GM23338 (cell line): Measurements from ENCODE around the gene PRR36. TPM values are rescaled to one million over a fixed set of nuclear protein-coding genes. Genes with fewer than 3 reads are reported as not detected.

Source experiments
- ATAC-seq: fragments of 200-7000 bp; cut with Tn5 transposase; 3 replicates; pipeline ENCODE4 v1.9.1; 2020
- DNase-seq: peaks from one replicate; pipeline ENCODE4 v3.0.0-alpha.2; 2015; ENCODE audit warnings: low spot score
- H2AFZ ChIP-seq: fragments of 200-600 bp; sonication (generic); 2 replicates; pipeline ENCODE4 v1.8.0; 2016; ENCODE audit warnings: antibody characterized with exemption, mild to moderate bottlenecking, moderate library complexity
- H3F3A ChIP-seq: fragments of 200-600 bp; sonication (generic); replicated peaks from 2 replicates; pipeline ENCODE4 v1.8.0; 2017; ENCODE audit warnings: antibody characterized with exemption, mixed run types, low read depth
- H3K27ac ChIP-seq: fragments of 200-600 bp; sonication (generic); 2 replicates; pipeline ENCODE4 v1.6.1; 2016; ENCODE audit warnings: low read depth
- H3K27me3 ChIP-seq: fragments of 200-600 bp; sonication (generic); 2 replicates; pipeline ENCODE4 v1.8.0; 2016; ENCODE audit warnings: mild to moderate bottlenecking, mixed run types, moderate library complexity; ENCODE audit not compliant: insufficient read depth
- H3K36me3 ChIP-seq: fragments of 200-600 bp; sonication (generic); 2 replicates; pipeline ENCODE4 v1.8.0; 2016; ENCODE audit warnings: mild to moderate bottlenecking; ENCODE audit not compliant: insufficient read depth
- H3K4me1 ChIP-seq: fragments of 200-600 bp; sonication (generic); 2 replicates; pipeline ENCODE4 v1.8.0; 2016; ENCODE audit warnings: mild to moderate bottlenecking, moderate library complexity; ENCODE audit not compliant: insufficient read depth
- H3K4me2 ChIP-seq: fragments of 200-600 bp; sonication (generic); 2 replicates; pipeline ENCODE4 v1.7.1; 2017; ENCODE audit warnings: mixed run types
- H3K4me3 ChIP-seq: fragments of 200-600 bp; sonication (generic); 2 replicates; pipeline ENCODE4 v1.6.1; 2016; ENCODE audit warnings: mixed run types
- H3K79me2 ChIP-seq: fragments of 200-600 bp; sonication (generic); replicated peaks from 2 replicates; pipeline ENCODE4 v1.8.0; 2017; ENCODE audit warnings: mild to moderate bottlenecking; ENCODE audit not compliant: insufficient read depth
- H3K9me2 ChIP-seq: fragments of 200-600 bp; sonication (generic); 2 replicates; pipeline ENCODE4 v1.8.0; 2017; ENCODE audit not compliant: insufficient read depth
- H4K20me1 ChIP-seq: fragments of 200-600 bp; sonication (generic); replicated peaks from 2 replicates; pipeline ENCODE4 v1.8.0; 2017; ENCODE audit warnings: mild to moderate bottlenecking; ENCODE audit not compliant: insufficient read depth
- H3K27ac Mint-ChIP-seq: 2 replicates; pipeline ENCODE4 v1.8.0; 2020; ENCODE audit warnings: inconsistent platforms, mild to moderate bottlenecking, moderate library complexity, mixed read lengths
- H3K27me3 Mint-ChIP-seq: 3 replicates; pipeline ENCODE4 v1.8.0; 2022; ENCODE audit warnings: low read depth, mild to moderate bottlenecking, moderate library complexity, mixed read lengths, inconsistent platforms; ENCODE audit not compliant: insufficient read depth, poor library complexity
- H3K36me3 Mint-ChIP-seq: 3 replicates; pipeline ENCODE4 v1.8.0; 2021; ENCODE audit warnings: low read depth, mild to moderate bottlenecking, inconsistent platforms, moderate library complexity, mixed read lengths
- H3K4me1 Mint-ChIP-seq: 3 replicates; pipeline ENCODE4 v1.8.0; 2020; ENCODE audit warnings: mild to moderate bottlenecking, inconsistent platforms, mixed read lengths
- H3K4me3 Mint-ChIP-seq: 3 replicates; pipeline ENCODE4 v1.8.0; 2021; ENCODE audit warnings: moderate library complexity, mild to moderate bottlenecking, inconsistent platforms, mixed read lengths
- H3K9me3 Mint-ChIP-seq: 3 replicates; pipeline ENCODE4 v1.8.0; 2020; ENCODE audit warnings: moderate library complexity, mild to moderate bottlenecking, inconsistent platforms, mixed read lengths
- CREB1 ChIP-seq: fragments of 250-450 bp; sonication (Bioruptor Pico); IDR thresholded peaks from 2 replicates; pipeline ENCODE4 v1.5.0; 2020; ENCODE audit warnings: low read depth, mild to moderate bottlenecking, moderate library complexity
- CTCF ChIP-seq, 2 experiments: fragments of 200-600 bp in 1 of 2; sonication (generic) in 1 of 2; conservative IDR thresholded peaks; 2 replicates each; pipeline versions ENCODE4 v1.5.1 to v1.6.1; 2016 to 2017; ENCODE audit warnings: antibody characterized with exemption in 2 of 2, low read depth in 2 of 2, mild to moderate bottlenecking in 2 of 2, moderate library complexity in 1 of 2
- EZH2 ChIP-seq: fragments of 200-600 bp; sonication (generic); IDR thresholded peaks from one replicate; pipeline ENCODE4 v1.8.0; 2017; ENCODE audit warnings: antibody characterized with exemption, mild to moderate bottlenecking, low read depth; ENCODE audit not compliant: unreplicated experiment
- NANOG ChIP-seq: IDR thresholded peaks from 2 replicates; pipeline ENCODE4 v1.6.1; 2016; ENCODE audit warnings: antibody characterized with exemption, borderline replicate concordance
- REST ChIP-seq: IDR thresholded peaks from one replicate; pipeline ENCODE4 v1.6.1; 2018; ENCODE audit warnings: antibody characterized with exemption; ENCODE audit not compliant: unreplicated experiment
- ZNF114 ChIP-seq: fragments of 250-450 bp; sonication (Bioruptor Pico); IDR thresholded peaks from 2 replicates; pipeline ENCODE4 v1.5.0; 2020; ENCODE audit warnings: mild to moderate bottlenecking, moderate library complexity
- ZNF331 ChIP-seq: fragments of 250-450 bp; sonication (Bioruptor Pico); IDR thresholded peaks from 2 replicates; pipeline ENCODE4 v1.5.0; 2020; ENCODE audit warnings: low read depth, mild to moderate bottlenecking, moderate library complexity
- ZNF462 ChIP-seq: fragments of 250-450 bp; sonication (Bioruptor Pico); IDR thresholded peaks from 2 replicates; pipeline ENCODE4 v1.5.0; 2020; ENCODE audit warnings: mild to moderate bottlenecking, moderate library complexity
- polyA plus RNA-seq: library from polyadenylated mRNA; unstranded; fragments of >200 nt; fragmentation: Nextera tagmentation; extraction: Ambion mirVana; gene quantifications from 2 replicates; pipeline ENCODE4 v1.2.1, GENCODE V29; 2016
- total RNA-seq: library from RNA; depleted of rRNA; stranded (reverse); fragments of >200 nt; shearing (Covaris generic); gene quantifications from 2 replicates; pipeline ENCODE4 v1.2.3, GENCODE V29; 2014

The PRR36 gene
- total and polyA plus RNA-seq, 2 experiments from 2014 or later, result 17.6 to 17.9 TPM

- Histone ChIP-seq H3K27ac (no peak overlapping the region), H2AFZ (no peak overlapping the region), H3K9me2 (no peaks in the 10 kb centered on the region), H3K79me2 (no peaks in the 10 kb centered on the region), H3K4me1 (no peaks in the 10 kb centered on the region; the same call in 1 of the 2 replicates), H3K4me2 (no peak overlapping the region), H4K20me1 (no peaks in the 10 kb centered on the region; the same call in 1 of the 2 replicates), H3K4me3 (no peak overlapping the region), H3K36me3 (no peaks in the 10 kb centered on the region), H3K27me3 (no peaks in the 10 kb centered on the region), H3F3A (0 out of 2 replicates have a peak, but pooled peaks cover 3% of the 10 kb centered on the region)
- TF ChIP-seq NANOG, result no peak
- no peak for TF ChIP-seq CTCF (conservative IDR thresholded peaks at IDR 0.05; ENCODE audit: low read depth in 2 of 2)
- TF ChIP-seq CREB1 (CRISPR knock-in tag), result no peak
- no peak for TF ChIP-seq EZH2
- TF ChIP-seq ZNF462 (CRISPR knock-in tag), result no peak
- TF ChIP-seq ZNF331 (CRISPR knock-in tag), result no peak
- no peak for TF ChIP-seq ZNF114 (CRISPR knock-in tag)
- TF ChIP-seq REST, result no peak
- no peaks in the 10 kb centered on the region for H3K9me3 Mint-ChIP-seq
- H3K27ac Mint-ChIP-seq, result no peak overlapping the region
- no peaks in the 10 kb centered on the region for H3K4me1 Mint-ChIP-seq
- H3K36me3 Mint-ChIP-seq, result no peaks in the 10 kb centered on the region
- no peak overlapping the region; the same call in 2 of the 3 replicates for H3K4me3 Mint-ChIP-seq
- ATAC-seq, result no peak
- no peak for DNase-seq
- H3K27me3 Mint-ChIP-seq, result peaks cover 10% of the 10 kb centered on the region
These were observed 7.7 kb upstream of the PRR36 start for GRCh38 chr19:7881910-7882309.
